ENCODE results near the gene WDR75. TPM values are rescaled to one million over a fixed set of nuclear protein-coding genes. Genes with fewer than 3 reads are reported as not detected.

Gene WDR75
- total RNA-seq, 4 donors from 2014 or later, result 37.7 to 48.8 (median 42.2) TPM

DNA sequence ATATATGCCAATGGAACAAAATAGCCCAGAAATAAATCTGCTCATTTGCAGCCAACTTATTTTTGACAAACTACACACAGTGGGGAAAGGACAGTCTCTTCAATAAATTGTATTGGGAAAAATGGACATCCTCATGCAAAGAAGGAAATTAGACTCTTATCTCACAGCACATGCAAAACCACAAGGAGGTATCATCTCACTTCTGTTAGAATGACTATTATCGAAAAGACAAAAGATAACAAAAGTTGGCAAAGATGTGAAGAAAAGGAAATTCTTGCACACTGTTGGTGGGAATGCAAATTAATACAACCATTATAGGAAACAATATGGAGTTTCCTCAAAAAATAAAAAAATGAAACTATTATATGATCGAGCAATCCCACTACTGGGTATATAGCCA lies 16.3 kb upstream of the WDR75 start:
- TF ChIP-seq, protein P1, sequence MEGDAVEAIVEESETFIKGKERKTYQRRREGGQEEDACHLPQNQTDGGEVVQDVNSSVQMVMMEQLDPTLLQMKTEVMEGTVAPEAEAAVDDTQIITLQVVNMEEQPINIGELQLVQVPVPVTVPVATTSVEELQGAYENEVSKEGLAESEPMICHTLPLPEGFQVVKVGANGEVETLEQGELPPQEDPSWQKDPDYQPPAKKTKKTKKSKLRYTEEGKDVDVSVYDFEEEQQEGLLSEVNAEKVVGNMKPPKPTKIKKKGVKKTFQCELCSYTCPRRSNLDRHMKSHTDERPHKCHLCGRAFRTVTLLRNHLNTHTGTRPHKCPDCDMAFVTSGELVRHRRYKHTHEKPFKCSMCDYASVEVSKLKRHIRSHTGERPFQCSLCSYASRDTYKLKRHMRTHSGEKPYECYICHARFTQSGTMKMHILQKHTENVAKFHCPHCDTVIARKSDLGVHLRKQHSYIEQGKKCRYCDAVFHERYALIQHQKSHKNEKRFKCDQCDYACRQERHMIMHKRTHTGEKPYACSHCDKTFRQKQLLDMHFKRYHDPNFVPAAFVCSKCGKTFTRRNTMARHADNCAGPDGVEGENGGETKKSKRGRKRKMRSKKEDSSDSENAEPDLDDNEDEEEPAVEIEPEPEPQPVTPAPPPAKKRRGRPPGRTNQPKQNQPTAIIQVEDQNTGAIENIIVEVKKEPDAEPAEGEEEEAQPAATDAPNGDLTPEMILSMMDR (IDR thresholded peaks at IDR 0.05; ENCODE audit: low read depth), result no peak

- TF ChIP-seq, protein P1 (IDR thresholded peaks at IDR 0.05; ENCODE audit: low read depth), result no peak
Observed at GRCh38 chr2:189425676-189426075, 15.6 kb upstream of the WDR75 start.

- TF ChIP-seq, protein P1 (IDR thresholded peaks at IDR 0.05; ENCODE audit: low read depth), result no peak
Observed at GRCh38 chr2:189426886-189427285, 14.4 kb upstream of the WDR75 start.

GRCh38 chr2:189427872-189428271 lies 13.4 kb upstream of the WDR75 start:
- TF ChIP-seq, protein P1 (IDR thresholded peaks at IDR 0.05; ENCODE audit: low read depth), result no peak

DNA sequence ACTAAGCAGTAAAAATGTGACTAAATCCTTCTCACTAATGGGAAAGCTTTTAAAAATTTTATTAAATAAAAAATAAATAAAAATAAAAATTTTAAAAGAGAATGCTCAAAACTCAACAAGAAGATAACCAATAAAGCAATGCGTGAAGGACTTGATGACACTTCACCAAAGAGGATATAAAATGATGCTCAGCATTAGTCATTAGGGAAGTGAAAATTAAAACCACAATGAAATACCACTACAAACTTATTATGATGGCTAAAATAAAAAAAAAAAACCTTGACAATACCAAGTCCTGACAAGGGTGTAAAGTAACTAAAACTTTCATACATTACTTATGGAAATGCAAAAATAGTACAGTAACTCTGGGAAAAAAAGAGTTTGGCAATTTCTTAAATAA lies 3.3 kb upstream of the WDR75 start:
- TF ChIP-seq, protein P1 (IDR thresholded peaks at IDR 0.05; ENCODE audit: low read depth), result no peak

DNA sequence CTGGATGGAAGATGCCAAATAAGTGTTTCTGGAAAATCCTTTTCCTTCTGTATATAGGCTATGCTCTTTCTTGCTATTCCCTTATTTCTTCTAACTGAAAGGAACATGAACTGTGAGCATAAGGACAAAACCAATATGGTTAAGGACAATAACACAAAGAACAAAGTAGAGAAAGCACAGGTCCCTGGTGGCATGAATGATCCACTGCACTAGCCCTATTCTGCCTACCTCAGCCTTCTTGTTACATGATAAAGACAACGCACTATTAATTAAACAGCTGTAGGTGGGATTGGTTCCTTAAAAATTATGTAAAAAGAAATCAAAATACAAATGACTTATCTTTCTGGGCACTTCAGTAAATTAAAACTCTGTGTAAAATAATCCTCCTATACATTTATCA lies 1.9 kb upstream of the WDR75 start:
- TF ChIP-seq, protein P1 (IDR thresholded peaks at IDR 0.05; ENCODE audit: low read depth), result no peak

GRCh38 chr2:189440644-189440946 lies 679 bp upstream of the WDR75 start:
- TF ChIP-seq, protein P1 (IDR thresholded peaks at IDR 0.05; ENCODE audit: low read depth), result no peak

DNA sequence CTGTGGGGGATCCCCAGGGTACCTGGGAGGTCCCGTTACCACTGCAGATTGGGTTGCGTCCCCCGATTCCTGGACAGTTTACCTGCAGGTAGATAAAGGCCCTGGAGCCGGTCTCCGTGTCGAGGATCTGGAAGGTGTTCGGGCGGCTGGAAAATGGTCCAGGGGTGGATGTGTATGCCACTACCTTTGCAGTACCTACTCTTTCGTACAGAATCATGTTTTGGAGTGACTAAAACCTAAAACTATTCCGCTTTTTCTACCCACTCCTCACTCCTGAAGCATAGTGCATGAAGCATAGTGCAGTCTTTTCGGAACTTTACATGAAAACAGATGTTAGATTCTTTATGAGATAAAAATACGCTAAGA lies 418 bp downstream of the WDR75 start:
- TF ChIP-seq, protein P1 (IDR thresholded peaks at IDR 0.05; ENCODE audit: low read depth), result no peak
